Measurements from ENCODE around the gene IFTAP.

Gene IFTAP

GRCh38 chr11:36608491-36609199 is 14.3 kb downstream of the IFTAP start:
- no peak overlapping the region for H3K4me3 ChIP-seq (ENCODE audit: low read depth, low read length)
- TF ChIP-seq CTCF (IDR thresholded peaks at IDR 0.05; ENCODE audit: low read depth, low read length) = no peak

- no peak overlapping the region for H3K4me3 ChIP-seq (ENCODE audit: low read depth, low read length)
- TF ChIP-seq CTCF (IDR thresholded peaks at IDR 0.05; ENCODE audit: low read depth, low read length) = no peak
These were observed 15.1 kb downstream of the IFTAP start for GRCh38 chr11:36609383-36609782.

- no peak for TF ChIP-seq CTCF (IDR thresholded peaks at IDR 0.05; ENCODE audit: low read depth, low read length)
- H3K4me3 ChIP-seq (ENCODE audit: low read depth, low read length) = no peak overlapping the region
These were observed 21.5 kb downstream of the IFTAP start for GRCh38 chr11:36615826-36616225.

GRCh38 chr11:36617543-36618362 is 23.5 kb downstream of the IFTAP start:
- no peak for TF ChIP-seq CTCF (IDR thresholded peaks at IDR 0.05; ENCODE audit: low read depth, low read length)
- H3K4me3 ChIP-seq (ENCODE audit: low read depth, low read length) = no peak overlapping the region

GRCh38 chr11:36618363-36619047 is 24.2 kb downstream of the IFTAP start:
- no peak overlapping the region for H3K4me3 ChIP-seq (ENCODE audit: low read depth, low read length)
- no peak for TF ChIP-seq CTCF (IDR thresholded peaks at IDR 0.05; ENCODE audit: low read depth, low read length)

- no peak overlapping the region for H3K4me3 ChIP-seq (ENCODE audit: low read depth, low read length)
- no peak for TF ChIP-seq CTCF (IDR thresholded peaks at IDR 0.05; ENCODE audit: low read depth, low read length)
These were observed 25.2 kb downstream of the IFTAP start for GRCh38 chr11:36619502-36619901.
